Measurements from ENCODE around the gene CARMIL1. TPM values are rescaled to one million over a fixed set of nuclear protein-coding genes. Genes with fewer than 3 reads are reported as not detected.

The CARMIL1 gene
- total and polyA plus RNA-seq, 12 donors = 9.2 to 36.2 (median 14.5) TPM

DNA sequence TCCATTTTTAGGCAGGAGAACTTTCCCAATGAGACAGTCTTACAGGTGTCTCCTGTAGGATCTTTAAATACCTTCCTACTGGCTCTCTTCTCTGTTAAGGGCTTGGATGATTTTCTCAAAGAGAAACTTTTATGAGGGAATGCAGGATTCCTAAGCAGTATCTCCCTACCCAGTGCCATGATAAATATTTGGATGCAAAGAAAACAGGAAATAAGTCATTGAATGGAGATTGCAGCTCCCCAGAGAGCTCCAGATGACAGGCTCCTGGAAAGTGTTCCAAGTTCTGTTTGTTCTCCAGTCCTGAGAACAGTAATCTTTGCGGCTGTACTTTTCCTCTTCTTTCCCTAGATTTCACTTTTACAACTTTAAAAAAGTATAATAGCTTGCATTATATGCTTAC is 370.4 kb downstream of the CARMIL1 start:
- TF ChIP-seq POLR2A (IDR thresholded peaks at IDR 0.05) = no peak
- TF ChIP-seq, protein P1, sequence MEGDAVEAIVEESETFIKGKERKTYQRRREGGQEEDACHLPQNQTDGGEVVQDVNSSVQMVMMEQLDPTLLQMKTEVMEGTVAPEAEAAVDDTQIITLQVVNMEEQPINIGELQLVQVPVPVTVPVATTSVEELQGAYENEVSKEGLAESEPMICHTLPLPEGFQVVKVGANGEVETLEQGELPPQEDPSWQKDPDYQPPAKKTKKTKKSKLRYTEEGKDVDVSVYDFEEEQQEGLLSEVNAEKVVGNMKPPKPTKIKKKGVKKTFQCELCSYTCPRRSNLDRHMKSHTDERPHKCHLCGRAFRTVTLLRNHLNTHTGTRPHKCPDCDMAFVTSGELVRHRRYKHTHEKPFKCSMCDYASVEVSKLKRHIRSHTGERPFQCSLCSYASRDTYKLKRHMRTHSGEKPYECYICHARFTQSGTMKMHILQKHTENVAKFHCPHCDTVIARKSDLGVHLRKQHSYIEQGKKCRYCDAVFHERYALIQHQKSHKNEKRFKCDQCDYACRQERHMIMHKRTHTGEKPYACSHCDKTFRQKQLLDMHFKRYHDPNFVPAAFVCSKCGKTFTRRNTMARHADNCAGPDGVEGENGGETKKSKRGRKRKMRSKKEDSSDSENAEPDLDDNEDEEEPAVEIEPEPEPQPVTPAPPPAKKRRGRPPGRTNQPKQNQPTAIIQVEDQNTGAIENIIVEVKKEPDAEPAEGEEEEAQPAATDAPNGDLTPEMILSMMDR (IDR thresholded peaks at IDR 0.05) = no peak
- intact Hi-C loops (cut with DNase I) = no loop called here
- no peaks in the 10 kb centered on the region for H3K9me3 ChIP-seq (replicated peaks in 1 of 3)
- H3K36me3 ChIP-seq (replicated peaks in 1 of 2) = no peaks in the 10 kb centered on the region
- H3K4me1 ChIP-seq (replicated peaks in 1 of 2) = no peaks in the 10 kb centered on the region
- H3K27ac ChIP-seq = no peak overlapping the region
- no peak for DNase-seq
- H3K4me3 ChIP-seq = no peak overlapping the region
- WGBS, 4 donors = 21 to 66% (median 34%) methylated on average over 1 of the region's 1 CpG
- no peaks in the 10 kb centered on the region for H3K27me3 ChIP-seq

DNA sequence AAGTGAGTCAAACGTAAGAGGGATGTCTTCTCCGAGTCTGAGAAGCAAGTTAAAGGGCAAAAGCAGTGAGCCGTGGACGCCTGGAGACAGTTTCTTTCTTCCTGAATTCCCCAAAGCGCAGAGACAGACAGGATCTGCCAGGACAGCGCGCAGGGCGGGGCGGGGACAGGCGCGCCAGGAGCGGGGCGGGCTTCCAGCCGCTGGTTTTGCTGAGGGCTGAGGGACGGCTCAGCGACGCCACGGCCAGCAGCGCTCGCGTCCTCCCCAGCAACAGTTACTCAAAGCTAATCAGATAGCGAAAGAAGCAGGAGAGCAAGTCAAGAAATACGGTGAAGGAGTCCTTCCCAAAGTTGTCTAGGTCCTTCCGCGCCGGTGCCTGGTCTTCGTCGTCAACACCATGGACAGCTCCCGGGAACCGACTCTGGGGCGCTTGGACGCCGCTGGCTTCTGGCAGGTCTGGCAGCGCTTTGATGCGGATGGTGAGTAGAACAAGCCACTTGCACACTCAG is 372.9 kb downstream of the CARMIL1 start, which contains the start of gene SCGN:
SCGN (plus strand) TSS at position 209 of the 509 bp plus-strand sequence; CDS start at position 398, 189 bp downstream.
- WGBS, 4 donors = 2 to 4% (median 3%) methylated on average over 25 to 35 of the region's 35 CpGs
- Histone ChIP-seq H3K9me3 (replicated peaks in 1 of 3) (no peaks in the 10 kb centered on the region), H3K4me1 (replicated peaks in 1 of 2) (no peaks in the 10 kb centered on the region), H3K4me3 (peak within 1 kb of the TSS in 1 of 4 donors; percentile 25), H3K36me3 (replicated peaks in 1 of 2) (no peaks in the 10 kb centered on the region), H3K27ac (no peak within 1 kb of the TSS), H3K27me3 (peaks cover 3% of the 10 kb centered on the region)
- intact Hi-C loops (cut with DNase I) = no loop called here
- DNase-seq = peak; percentile 70 to 78 (median 76)
- TF ChIP-seq, protein P1 (IDR thresholded peaks at IDR 0.05) = no peak
- no peak for TF ChIP-seq POLR2A (IDR thresholded peaks at IDR 0.05)

DNA sequence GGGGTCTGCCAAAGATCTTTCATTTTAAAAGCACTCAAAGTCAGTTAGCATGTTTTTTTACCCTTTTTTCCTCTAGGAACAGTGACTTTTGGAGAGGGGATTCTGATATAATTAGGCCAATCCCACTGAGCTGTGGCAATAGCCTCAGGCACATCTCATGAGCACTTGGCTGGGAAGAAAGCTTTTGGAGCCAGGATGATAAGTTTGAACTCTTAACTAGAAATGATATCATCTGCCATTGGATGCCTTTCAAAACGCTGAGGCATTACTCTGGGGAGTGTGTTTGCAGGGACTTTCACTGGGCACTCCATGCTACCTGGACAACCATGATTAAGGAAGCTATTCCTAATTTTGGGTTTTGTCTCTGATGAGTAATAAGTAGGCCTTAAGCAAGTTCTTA is 376.5 kb downstream of the CARMIL1 start:
- Histone ChIP-seq H3K4me1 (replicated peaks in 1 of 2) (peaks cover 0 to 6% of the 10 kb centered on the region in 2 donors), H3K36me3 (replicated peaks in 1 of 2) (no peaks in the 10 kb centered on the region), H3K9me3 (replicated peaks in 1 of 3) (no peaks in the 10 kb centered on the region), H3K27ac (no peak overlapping the region), H3K27me3 (peaks cover 3% of the 10 kb centered on the region), H3K4me3 (no peak overlapping the region)
- intact Hi-C loops (cut with DNase I) = no loop called here
- TF ChIP-seq, protein P1 (IDR thresholded peaks at IDR 0.05) = no peak
- TF ChIP-seq POLR2A (IDR thresholded peaks at IDR 0.05) = no peak
- WGBS, 4 donors = 42 to 46% (median 45%) methylated on average over 1 of the region's 1 CpG
- DNase-seq = no peak

DNA sequence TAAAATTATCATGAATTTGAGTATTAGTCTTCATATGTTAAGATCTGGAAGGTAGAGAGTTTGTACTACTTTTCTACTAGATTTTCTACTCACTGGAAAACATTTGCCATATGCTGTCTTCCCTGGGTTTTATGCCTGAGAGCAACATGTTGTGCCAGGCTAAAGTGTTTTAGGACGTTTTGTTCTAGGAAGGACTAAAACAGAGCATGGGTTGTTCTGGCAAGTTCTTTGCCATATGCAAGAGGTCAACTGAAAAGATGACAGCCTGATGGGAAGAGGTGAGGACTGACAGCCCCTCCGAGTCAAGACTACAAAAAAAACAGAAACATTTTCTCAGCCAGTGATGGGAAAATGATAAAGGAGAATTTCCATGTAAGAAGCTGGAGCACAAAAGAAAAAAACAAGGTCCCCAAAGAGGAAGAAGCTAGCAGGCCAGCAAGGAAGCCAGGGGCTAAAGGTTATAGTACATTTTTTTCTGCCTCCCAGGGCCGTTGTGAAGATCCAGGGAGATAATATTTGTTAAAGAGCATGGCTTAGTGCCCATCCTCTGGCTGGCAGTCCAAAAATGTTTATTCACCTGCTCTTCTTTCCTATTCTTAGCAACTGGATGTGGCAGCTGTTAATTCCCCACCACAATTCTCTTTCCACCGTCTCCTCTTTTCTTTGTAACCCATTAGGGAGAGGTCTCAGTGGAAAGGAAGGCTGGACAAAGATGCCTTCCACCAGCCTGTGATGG is 380.6 kb downstream of the CARMIL1 start:
- TF ChIP-seq POLR2A (IDR thresholded peaks at IDR 0.05) = no peak
- TF ChIP-seq, protein P1 (IDR thresholded peaks at IDR 0.05) = no peak
- intact Hi-C loops (cut with DNase I) = no loop called here
- Histone ChIP-seq H3K4me3 (no peak overlapping the region), H3K4me1 (replicated peaks in 1 of 2) (peaks cover 0 to 6% of the 10 kb centered on the region in 2 donors), H3K27me3 (peaks cover 1% of the 10 kb centered on the region), H3K36me3 (replicated peaks in 1 of 2) (no peaks in the 10 kb centered on the region), H3K27ac (no peak overlapping the region), H3K9me3 (replicated peaks in 1 of 3) (no peaks in the 10 kb centered on the region)
- no peak for DNase-seq
- WGBS, 4 donors = 25 to 35% (median 31%) methylated on average over 4 of the region's 4 CpGs
